ENCODE data around the gene MXRA7. TPM values are rescaled to one million over a fixed set of nuclear protein-coding genes. Genes with fewer than 3 reads are reported as not detected.

The MXRA7 gene
- total RNA-seq, 1 experiment from 2014 or later: 33.6 TPM

GRCh38 chr17:76681222-76682137 is 29.3 kb downstream of the MXRA7 start:
- intact Hi-C loops (cut with micrococcal nuclease): loop anchor here (5.0 kb wide), 1 partner anchor 36 kb away; no protein-coding TSS in a partner anchor
- no peaks in the 10 kb centered on the region for H3K36me3 Mint-ChIP-seq (ENCODE audit: insufficient read depth, unreplicated experiment)
- H3K4me3 Mint-ChIP-seq (ENCODE audit: unreplicated experiment): no peak overlapping the region
- CTCF ChIA-PET: interaction anchor here (0.6 to 2.1 kb wide), 20 partner anchors 9 to 1834 kb away, joined by 3 to 8 read pairs (median 4); no protein-coding TSS in a partner anchor
- no TSS peak for BruUV-seq (replicated peaks)
- no peak overlapping the region for H3K27ac Mint-ChIP-seq (ENCODE audit: low read depth, unreplicated experiment)
- POLR2A ChIA-PET: interaction anchor here (0.7 to 1.8 kb wide), 6 partner anchors 9 to 123 kb away, joined by 3 to 10 read pairs (median 3); no protein-coding TSS in a partner anchor
- DNase-seq (ENCODE audit: unreplicated experiment): peak; percentile 69
- TF ChIP-seq, protein P1, sequence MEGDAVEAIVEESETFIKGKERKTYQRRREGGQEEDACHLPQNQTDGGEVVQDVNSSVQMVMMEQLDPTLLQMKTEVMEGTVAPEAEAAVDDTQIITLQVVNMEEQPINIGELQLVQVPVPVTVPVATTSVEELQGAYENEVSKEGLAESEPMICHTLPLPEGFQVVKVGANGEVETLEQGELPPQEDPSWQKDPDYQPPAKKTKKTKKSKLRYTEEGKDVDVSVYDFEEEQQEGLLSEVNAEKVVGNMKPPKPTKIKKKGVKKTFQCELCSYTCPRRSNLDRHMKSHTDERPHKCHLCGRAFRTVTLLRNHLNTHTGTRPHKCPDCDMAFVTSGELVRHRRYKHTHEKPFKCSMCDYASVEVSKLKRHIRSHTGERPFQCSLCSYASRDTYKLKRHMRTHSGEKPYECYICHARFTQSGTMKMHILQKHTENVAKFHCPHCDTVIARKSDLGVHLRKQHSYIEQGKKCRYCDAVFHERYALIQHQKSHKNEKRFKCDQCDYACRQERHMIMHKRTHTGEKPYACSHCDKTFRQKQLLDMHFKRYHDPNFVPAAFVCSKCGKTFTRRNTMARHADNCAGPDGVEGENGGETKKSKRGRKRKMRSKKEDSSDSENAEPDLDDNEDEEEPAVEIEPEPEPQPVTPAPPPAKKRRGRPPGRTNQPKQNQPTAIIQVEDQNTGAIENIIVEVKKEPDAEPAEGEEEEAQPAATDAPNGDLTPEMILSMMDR (IDR thresholded peaks at IDR 0.05; ENCODE audit: unreplicated experiment): peak; percentile 65
- H3K27me3 Mint-ChIP-seq (ENCODE audit: insufficient read depth, unreplicated experiment): no peaks in the 10 kb centered on the region
- no peaks in the 10 kb centered on the region for H3K9me3 Mint-ChIP-seq (ENCODE audit: unreplicated experiment)
- peaks cover 5% of the 10 kb centered on the region for H3K4me1 Mint-ChIP-seq (ENCODE audit: insufficient read depth, unreplicated experiment)

- H3K36me3 Mint-ChIP-seq (ENCODE audit: insufficient read depth, unreplicated experiment): no peaks in the 10 kb centered on the region
- H3K4me1 Mint-ChIP-seq (ENCODE audit: insufficient read depth, unreplicated experiment): peaks cover 5% of the 10 kb centered on the region
- TF ChIP-seq, protein P1 (IDR thresholded peaks at IDR 0.05; ENCODE audit: unreplicated experiment): no peak
- H3K9me3 Mint-ChIP-seq (ENCODE audit: unreplicated experiment): no peaks in the 10 kb centered on the region
- ChIA-PET POLR2A (no interaction called here), CTCF (no interaction called here)
- intact Hi-C loops (cut with micrococcal nuclease): no loop called here
- no peak for DNase-seq (ENCODE audit: unreplicated experiment)
- H3K27ac Mint-ChIP-seq (ENCODE audit: low read depth, unreplicated experiment): no peak overlapping the region
- BruUV-seq (replicated peaks): no TSS peak
- no peaks in the 10 kb centered on the region for H3K27me3 Mint-ChIP-seq (ENCODE audit: insufficient read depth, unreplicated experiment)
- H3K4me3 Mint-ChIP-seq (ENCODE audit: unreplicated experiment): no peak overlapping the region
These were observed 31.5 kb downstream of the MXRA7 start for GRCh38 chr17:76679239-76679638.

GRCh38 chr17:76678330-76678729 is 32.4 kb downstream of the MXRA7 start:
- DNase-seq (ENCODE audit: unreplicated experiment): no peak
- H3K36me3 Mint-ChIP-seq (ENCODE audit: insufficient read depth, unreplicated experiment): no peaks in the 10 kb centered on the region
- H3K27ac Mint-ChIP-seq (ENCODE audit: low read depth, unreplicated experiment): no peak overlapping the region
- BruUV-seq (replicated peaks): no TSS peak
- POLR2A ChIA-PET: interaction anchor here (0.6 kb wide), 1 partner anchor 215 kb away, joined by 3 read pairs; no protein-coding TSS in a partner anchor
- intact Hi-C loops (cut with micrococcal nuclease): no loop called here
- TF ChIP-seq, protein P1 (IDR thresholded peaks at IDR 0.05; ENCODE audit: unreplicated experiment): no peak
- no peaks in the 10 kb centered on the region for H3K27me3 Mint-ChIP-seq (ENCODE audit: insufficient read depth, unreplicated experiment)
- H3K4me1 Mint-ChIP-seq (ENCODE audit: insufficient read depth, unreplicated experiment): peaks cover 5% of the 10 kb centered on the region
- H3K9me3 Mint-ChIP-seq (ENCODE audit: unreplicated experiment): no peaks in the 10 kb centered on the region
- CTCF ChIA-PET: no interaction called here
- no peak overlapping the region for H3K4me3 Mint-ChIP-seq (ENCODE audit: unreplicated experiment)

DNA sequence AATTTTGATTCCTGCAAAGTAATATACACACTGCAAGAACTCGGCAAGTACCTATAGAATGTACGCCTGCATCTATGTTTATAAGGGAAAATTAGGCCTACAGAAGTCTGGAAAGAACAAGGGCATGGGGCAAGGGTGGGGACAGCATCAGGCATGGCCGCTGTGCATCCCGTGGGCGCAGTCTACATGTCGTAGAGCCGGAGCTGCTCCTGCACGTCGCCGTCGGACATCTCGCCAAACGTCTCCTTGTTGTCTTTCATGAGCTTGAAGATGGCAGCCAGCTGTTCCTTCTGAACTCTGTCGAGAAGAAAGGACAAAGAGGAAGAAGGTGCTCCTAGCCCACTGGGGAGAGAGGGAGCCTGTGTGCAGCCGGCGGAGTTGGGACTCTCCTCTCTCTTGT is 33.4 kb downstream of the MXRA7 start:
- ChIA-PET CTCF (interaction anchor here (0.6 kb wide), 2 partner anchors 11 to 292 kb away, joined by 3 read pairs; no protein-coding TSS in a partner anchor), POLR2A (interaction anchor here (0.6 kb wide), 2 partner anchors 18 to 214 kb away, joined by 3 read pairs; no protein-coding TSS in a partner anchor)
- Mint-ChIP-seq H3K4me3 (ENCODE audit: unreplicated experiment) (no peak overlapping the region), H3K27ac (ENCODE audit: low read depth, unreplicated experiment) (no peak overlapping the region), H3K4me1 (ENCODE audit: insufficient read depth, unreplicated experiment) (peaks cover 5% of the 10 kb centered on the region), H3K27me3 (ENCODE audit: insufficient read depth, unreplicated experiment) (no peaks in the 10 kb centered on the region), H3K36me3 (ENCODE audit: insufficient read depth, unreplicated experiment) (no peaks in the 10 kb centered on the region), H3K9me3 (ENCODE audit: unreplicated experiment) (no peaks in the 10 kb centered on the region)
- intact Hi-C loops (cut with micrococcal nuclease): no loop called here
- TF ChIP-seq, protein P1 (IDR thresholded peaks at IDR 0.05; ENCODE audit: unreplicated experiment): no peak
- DNase-seq (ENCODE audit: unreplicated experiment): no peak
- no TSS peak for BruUV-seq (replicated peaks)
